SK-N-MC (cell line): Measurements from ENCODE around the gene SPRED3.

Experiments used
- EZH2 ChIP-seq: fragments of 200-600 bp; sonication (generic); IDR thresholded peaks from one replicate; pipeline ENCODE4 v1.6.1; 2017; ENCODE audit warnings: antibody characterized with exemption
- FOXP2 ChIP-seq: optimal IDR thresholded peaks from 2 replicates; pipeline ENCODE3; 2011; ENCODE audit warnings: mild to moderate bottlenecking, moderate library complexity; ENCODE audit not compliant: insufficient read depth; ENCODE audit errors: extremely low read length, control extremely low read depth
- POLR2AphosphoS5 ChIP-seq: IDR thresholded peaks from 2 replicates; pipeline ENCODE4 v1.6.1; 2012; ENCODE audit warnings: mild to moderate bottlenecking, low read depth, low read length, borderline replicate concordance

- TF ChIP-seq POLR2AphosphoS5 (no peak), EZH2 (no peak), FOXP2 (no peak)
Observed at GRCh38 chr19:38425810-38426466, 37.4 kb downstream of the SPRED3 start, which contains the start of gene RASGRP4.
